HEK293T (cell line): ENCODE data around the gene NGEF.

Experiments used
- BHLHE40 ChIP-seq: fragments of 450-650 bp; IDR thresholded peaks from 2 replicates; pipeline ENCODE4 v1.6.1; 2016; ENCODE audit warnings: mild to moderate bottlenecking, moderate library complexity, borderline replicate concordance
- FOXK2 ChIP-seq: fragments of 450-650 bp; IDR thresholded peaks from 2 replicates; pipeline ENCODE4 v1.6.1; 2016; ENCODE audit warnings: mild to moderate bottlenecking
- HDGF ChIP-seq: fragments of 450-650 bp; IDR thresholded peaks from 2 replicates; pipeline ENCODE4 v1.6.1; 2017; ENCODE audit warnings: antibody characterized with exemption, borderline replicate concordance
- LEF1 ChIP-seq: fragments of 450-650 bp; IDR thresholded peaks from 2 replicates; pipeline ENCODE4 v1.6.1; 2017; ENCODE audit warnings: mild to moderate bottlenecking, borderline replicate concordance
- PKNOX1 ChIP-seq: fragments of 450-650 bp; IDR thresholded peaks from 2 replicates; pipeline ENCODE4 v1.6.1; 2016
- SP1 ChIP-seq: fragments of 450-650 bp; IDR thresholded peaks from 2 replicates; pipeline ENCODE4 v1.6.1; 2017
- SUZ12 ChIP-seq: fragments of 450-650 bp; IDR thresholded peaks from 2 replicates; pipeline ENCODE4 v1.6.1; 2016; ENCODE audit warnings: mild to moderate bottlenecking

- TF ChIP-seq SP1 (no peak), BHLHE40 (no peak), HDGF (no peak), SUZ12 (no peak), LEF1 (no peak), FOXK2 (no peak), PKNOX1 (no peak)
These were observed 101.3 kb downstream of the NGEF start for GRCh38 chr2:232911712-232912277.
